Limb (tissue), 2 donors: ENCODE data around the gene EGFR.
"Not testable (repeated sequence)": the region's sequence is repeated elsewhere in the genome, so short reads cannot be mapped to it uniquely, and the experiment has no call there.

Source experiments
- DNase-seq, 2 donors: peaks; one replicate each; pipeline ENCODE4 v3.0.0-alpha.2; 2016; ENCODE audit errors: extremely low spot score in 2 of 2

The EGFR gene

GRCh38 chr7:55035410-55035809 is 16.6 kb downstream of the EGFR start:
- not testable (repeated sequence) for DNase-seq

- no peak for DNase-seq
Observed at GRCh38 chr7:55036950-55037736, 18.3 kb downstream of the EGFR start.

GRCh38 chr7:55043691-55044370 is 25.0 kb downstream of the EGFR start:
- no peak for DNase-seq

GRCh38 chr7:55044371-55044717 is 25.5 kb downstream of the EGFR start:
- no peak for DNase-seq

GRCh38 chr7:55044791-55045190 is 26.0 kb downstream of the EGFR start:
- DNase-seq: no peak

GRCh38 chr7:55046582-55047342 is 27.9 kb downstream of the EGFR start:
- no peak for DNase-seq

- DNase-seq: no peak
Observed at GRCh38 chr7:55048221-55048859, 29.5 kb downstream of the EGFR start.

- DNase-seq: no peak
Observed at GRCh38 chr7:55050281-55050680, 31.5 kb downstream of the EGFR start.

GRCh38 chr7:55052081-55052480 is 33.3 kb downstream of the EGFR start:
- DNase-seq: no peak

- no peak for DNase-seq
Observed at GRCh38 chr7:55052741-55053427, 34.1 kb downstream of the EGFR start.

GRCh38 chr7:55053651-55054571 is 35.1 kb downstream of the EGFR start:
- peak in 1 of 2 donors; percentile 61 for DNase-seq

GRCh38 chr7:55054758-55055157 is 35.9 kb downstream of the EGFR start:
- no peak for DNase-seq

GRCh38 chr7:55055479-55055878 is 36.7 kb downstream of the EGFR start:
- no peak for DNase-seq

- DNase-seq: no peak
Observed at GRCh38 chr7:55056068-55056467, 37.3 kb downstream of the EGFR start.

- DNase-seq: no peak
Observed at GRCh38 chr7:55056577-55057480, 38.0 kb downstream of the EGFR start.

- DNase-seq: no peak
Observed at GRCh38 chr7:55058314-55058713, 39.5 kb downstream of the EGFR start.

- DNase-seq: no peak
Observed at GRCh38 chr7:55059021-55059420, 40.2 kb downstream of the EGFR start.

- no peak for DNase-seq
Observed at GRCh38 chr7:55060085-55060484, 41.3 kb downstream of the EGFR start.

GRCh38 chr7:55060636-55061022 is 41.8 kb downstream of the EGFR start:
- no peak for DNase-seq
